K562 (cell line): ENCODE data around the gene OOSP4A. TPM values are rescaled to one million over a fixed set of nuclear protein-coding genes. Genes with fewer than 3 reads are reported as not detected.

ENCODE experiments used
- C11orf30 ChIP-seq: fragments of 450-650 bp; IDR thresholded peaks from 2 replicates; pipeline ENCODE4 v1.6.1; 2016; ENCODE audit warnings: low read depth, mild to moderate bottlenecking
- CEBPG ChIP-seq, 3 experiments: fragments of 200-800 bp in 1 of 3; sonication (Bioruptor generic) in 1 of 3; sonication (generic) in 1 of 3; formaldehyde crosslinking in 1 of 3; IDR thresholded peaks in 2 of 3; conservative IDR thresholded peaks in 1 of 3; 2 replicates each; pipeline versions ENCODE4 v1.6.1 to v1.8.0; 2016 to 2022; ENCODE audit warnings: missing compliant biosample characterization in 2 of 3, missing genetic modification characterization in 2 of 3, mild to moderate bottlenecking in 1 of 3, missing genetic modification reagents in 1 of 3
- ELF4 ChIP-seq: fragments of 450-650 bp; formaldehyde crosslinking; IDR thresholded peaks from 2 replicates; pipeline ENCODE4 v1.4.0; 2022; ENCODE audit warnings: missing genetic modification characterization
- ETV1 ChIP-seq: fragments of 450-650 bp; conservative IDR thresholded peaks from 2 replicates; pipeline ENCODE4 v1.6.1; 2016; ENCODE audit warnings: missing genetic modification characterization, control low read depth, low read depth, missing compliant biosample characterization
- FOSL1 ChIP-seq: fragments of 200-800 bp; sonication (Bioruptor generic); conservative IDR thresholded peaks from 2 replicates; pipeline ENCODE4 v1.6.1; 2016; ENCODE audit warnings: missing genetic modification characterization, missing compliant biosample characterization
- IRF9 ChIP-seq: fragments of 450-650 bp; IDR thresholded peaks from 2 replicates; pipeline ENCODE4 v1.6.1; 2016; ENCODE audit warnings: missing biosample characterization, missing genetic modification characterization
- KDM5B ChIP-seq: fragments of 200-600 bp; sonication (generic); IDR thresholded peaks from 2 replicates; pipeline ENCODE4 v1.6.1; 2012; ENCODE audit warnings: low read depth, mild to moderate bottlenecking, moderate library complexity, low read length, control low read depth, inconsistent platforms; ENCODE audit not compliant: insufficient replicate concordance
- MCM3 ChIP-seq: fragments of 450-650 bp; IDR thresholded peaks from 2 replicates; pipeline ENCODE4 v1.6.1; 2016
- MNT ChIP-seq, 2 experiments: fragments of 450-650 bp; conservative IDR thresholded peaks; 2 replicates each; pipeline ENCODE4 v1.6.1; 2017; ENCODE audit warnings: mild to moderate bottlenecking in 2 of 2, moderate library complexity in 2 of 2
- OTX1 ChIP-seq: fragments of 450-650 bp; formaldehyde crosslinking; IDR thresholded peaks from 2 replicates; pipeline ENCODE4 v1.4.0; 2022; ENCODE audit warnings: mild to moderate bottlenecking
- POLR2H ChIP-seq: IDR thresholded peaks from 2 replicates; pipeline ENCODE4 v1.6.1; 2016; ENCODE audit warnings: missing genetic modification characterization, low read depth, mild to moderate bottlenecking, control low read depth, missing compliant biosample characterization, moderate library complexity
- PTTG1 ChIP-seq: fragments of 450-650 bp; IDR thresholded peaks from 2 replicates; pipeline ENCODE4 v1.6.1; 2016; ENCODE audit warnings: low read depth, mild to moderate bottlenecking, missing genetic modification characterization, missing compliant biosample characterization
- RAD21 ChIP-seq, 2 experiments: fragments of 250-450 bp in 1 of 2; fragments of 450-650 bp in 1 of 2; sonication (Bioruptor Pico) in 1 of 2; formaldehyde crosslinking in 1 of 2; IDR thresholded peaks in 1 of 2; conservative IDR thresholded peaks in 1 of 2; 2 replicates each; pipeline versions ENCODE4 v1.4.0 to v1.8.0; 2020 to 2022; ENCODE audit warnings: mild to moderate bottlenecking in 2 of 2, moderate library complexity in 1 of 2
- SRF ChIP-seq, 2 experiments: fragments of 250-450, 450-650 bp in 1 of 2; sonication (Bioruptor Pico) in 1 of 2; sonication (generic) in 1 of 2; formaldehyde crosslinking; IDR thresholded peaks; 2 replicates each; pipeline versions ENCODE4 v1.5.0 to v1.5.1; 2020 to 2022; ENCODE audit warnings: mild to moderate bottlenecking in 1 of 2, missing genetic modification reagents in 1 of 2
- TCF15 ChIP-seq: fragments of 250-450 bp; sonication (Bioruptor Pico); IDR thresholded peaks from 2 replicates; pipeline ENCODE4 v1.8.0; 2022; ENCODE audit warnings: moderate library complexity, mild to moderate bottlenecking, inconsistent platforms
- TEAD4 ChIP-seq, 2 experiments: sonication (generic) in 1 of 2; formaldehyde crosslinking in 1 of 2; IDR thresholded peaks; 2 replicates each; pipeline versions ENCODE4 v1.6.1 to v1.8.0; 2012 to 2022; ENCODE audit warnings: borderline replicate concordance in 1 of 2, inconsistent platforms in 1 of 2, low read length in 1 of 2, mild to moderate bottlenecking in 1 of 2, missing genetic modification reagents in 1 of 2
- ZNF175 ChIP-seq: fragments of 200-800 bp; sonication (Bioruptor generic); IDR thresholded peaks from 2 replicates; pipeline ENCODE4 v1.6.1; 2016; ENCODE audit warnings: low read depth, mild to moderate bottlenecking, missing genetic modification characterization, missing compliant biosample characterization
- ZNF507 ChIP-seq: conservative IDR thresholded peaks from 2 replicates; pipeline ENCODE4 v1.6.1; 2017; ENCODE audit warnings: missing genetic modification characterization, missing compliant biosample characterization
- ZNF668 ChIP-seq: fragments of 250-450 bp; sonication (Bioruptor Pico); IDR thresholded peaks from 2 replicates; pipeline ENCODE4 v1.8.0; 2022; ENCODE audit warnings: mild to moderate bottlenecking, inconsistent platforms
- polyA plus RNA-seq, 8 experiments: library from polyadenylated mRNA; depleted of rRNA in 4 of 8; stranded (reverse) in 5 of 8; unstranded in 3 of 8; fragments of >200 nt; fragmentation: Nextera tagmentation in 2 of 8; fragmentation: Illumina TruSeq in 1 of 8; extraction: Ambion mirVana in 2 of 8; extraction: Trizol in 1 of 8; gene quantifications; 2 replicates each; pipeline versions ENCODE4 v1.2.1 to v1.2.3, GENCODE V29; 2011 to 2014; ENCODE audit warnings: inconsistent platforms in 1 of 8, missing spikeins in 1 of 8
- total RNA-seq, 7 experiments: library from RNA; depleted of rRNA in 6 of 7; stranded (reverse); fragments of >200 nt in 6 of 7; fragmentation: Illumina TruSeq in 2 of 7; extraction: Trizol in 2 of 7; gene quantifications; 2 replicates each; pipeline versions ENCODE4 v1.2.1 to v1.2.3, GENCODE V29; 2011 to 2021; ENCODE audit warnings: low replicate concordance in 1 of 7
- TF ChIP-seq, protein P1 (sequence below): fragments of 200-800 bp; sonication (Bioruptor generic); IDR thresholded peaks from 2 replicates; pipeline ENCODE4 v1.6.1; 2017; ENCODE audit warnings: missing genetic modification characterization, missing compliant biosample characterization

OOSP4A gene
- total and polyA plus RNA-seq, 9 of the 15 experiments (the other 6 are each of a cell fraction or from before 2014, with no cell fraction given), result 0.40 to 2.4 (median 0.74) TPM; not detected in 2

DNA sequence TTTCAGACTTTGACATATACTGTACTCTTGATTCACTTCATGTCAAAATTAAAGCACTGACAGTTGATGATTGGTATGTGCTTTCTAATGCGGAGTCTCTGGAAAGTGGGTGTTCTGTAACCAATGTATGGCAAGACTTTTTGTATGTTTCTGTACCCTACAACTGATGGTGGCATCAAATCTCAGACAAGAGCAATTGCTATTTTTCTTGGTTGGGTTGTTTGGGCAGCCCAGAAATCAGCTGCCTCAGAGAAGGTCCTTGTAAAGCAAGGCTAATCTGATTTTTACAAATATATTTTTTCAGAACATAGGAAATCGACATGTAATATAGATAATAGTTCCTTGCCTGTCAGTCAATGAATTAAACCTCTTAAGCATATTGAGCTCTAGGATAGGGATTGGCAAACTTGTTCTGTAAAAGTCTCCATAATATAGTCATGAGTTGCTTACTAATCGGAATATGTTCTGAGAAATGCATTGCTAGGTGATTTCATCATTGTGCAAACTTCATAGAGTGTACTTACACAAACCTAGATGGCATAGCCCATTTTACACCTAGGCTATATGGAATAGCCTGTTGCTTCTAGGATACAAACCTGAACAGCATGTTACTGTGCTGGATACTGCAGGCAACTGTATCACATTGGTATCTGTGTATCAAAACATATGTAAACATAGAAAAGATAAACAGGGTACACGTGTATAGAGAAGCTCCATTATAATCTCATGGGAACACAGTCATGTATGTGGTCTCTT lies 10.2 kb upstream of the OOSP4A start (continued):
- 0 out of 2 replicates have a peak, but pooled peaks have one; percentile 25 for TF ChIP-seq C11orf30
- peak; percentile 92 for TF ChIP-seq ZNF175 (CRISPR knock-in tag)
- 0 out of 2 replicates have a peak, but pooled peaks have one; percentile 30 for TF ChIP-seq ETV1
- peak; percentile 83 for TF ChIP-seq CEBPG (CRISPR knock-in tag; IDR thresholded peaks at IDR 0.05)
- peak; percentile 87 to 98 for TF ChIP-seq CEBPG (tag; conservative IDR thresholded peaks at IDR 0.05 in 1 of 2, IDR thresholded peaks at IDR 0.05 in 1 of 2)
- TF ChIP-seq, protein P1, sequence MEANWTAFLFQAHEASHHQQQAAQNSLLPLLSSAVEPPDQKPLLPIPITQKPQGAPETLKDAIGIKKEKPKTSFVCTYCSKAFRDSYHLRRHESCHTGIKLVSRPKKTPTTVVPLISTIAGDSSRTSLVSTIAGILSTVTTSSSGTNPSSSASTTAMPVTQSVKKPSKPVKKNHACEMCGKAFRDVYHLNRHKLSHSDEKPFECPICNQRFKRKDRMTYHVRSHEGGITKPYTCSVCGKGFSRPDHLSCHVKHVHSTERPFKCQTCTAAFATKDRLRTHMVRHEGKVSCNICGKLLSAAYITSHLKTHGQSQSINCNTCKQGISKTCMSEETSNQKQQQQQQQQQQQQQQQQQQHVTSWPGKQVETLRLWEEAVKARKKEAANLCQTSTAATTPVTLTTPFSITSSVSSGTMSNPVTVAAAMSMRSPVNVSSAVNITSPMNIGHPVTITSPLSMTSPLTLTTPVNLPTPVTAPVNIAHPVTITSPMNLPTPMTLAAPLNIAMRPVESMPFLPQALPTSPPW, result peak; percentile 19; the same call in 1 of the 2 replicates
- peak; percentile 44; the same call in 1 of the 2 replicates for TF ChIP-seq ZNF668 (CRISPR knock-in tag)
- peak in 1 of 2 experiments; percentile 12; a peak in 1 of 4 replicates for TF ChIP-seq RAD21 (CRISPR knock-in tag; conservative IDR thresholded peaks at IDR 0.05 in 1 of 2, IDR thresholded peaks at IDR 0.05 in 1 of 2)
- peak in 1 of 2 experiments; percentile 36; a peak in 1 of 4 replicates for TF ChIP-seq MNT (conservative IDR thresholded peaks at IDR 0.05)
- TF ChIP-seq OTX1, result 0 out of 2 replicates have a peak, but pooled peaks have one; percentile 13
- TF ChIP-seq TCF15 (CRISPR knock-in tag), result no peak; the same call in 1 of the 2 replicates
- no peak for TF ChIP-seq KDM5B
- TF ChIP-seq IRF9 (tag), result peak; percentile 42; the same call in 1 of the 2 replicates
- 0 out of 2 replicates have a peak, but pooled peaks have one; percentile 26 for TF ChIP-seq ZNF507 (tag)
- TF ChIP-seq POLR2H (tag), result peak; percentile 54
- TF ChIP-seq SRF (CRISPR knock-in tag; IDR thresholded peaks at IDR 0.05), result 0 out of 4 replicates have a peak, but pooled peaks of 1 of the 2 experiments have one; percentile 23
- no peak for TF ChIP-seq MCM3
- TF ChIP-seq ELF4, result 0 out of 2 replicates have a peak, but pooled peaks have one; percentile 42
- TF ChIP-seq FOSL1 (tag), result peak; percentile 75
- TF ChIP-seq TEAD4 (IDR thresholded peaks at IDR 0.05; ENCODE audit: low read length), result peak; percentile 8; the same call in 1 of the 2 replicates
- no peak for TF ChIP-seq TEAD4 (CRISPR knock-in tag; IDR thresholded peaks at IDR 0.05; ENCODE audit: borderline replicate concordance)
- TF ChIP-seq PTTG1 (tag), result peak; percentile 61
